ENCODE measurements around the gene DIMT1.

DIMT1 gene

GRCh38 chr5:62340979-62341378 is 62.7 kb downstream of the DIMT1 start:
- Histone ChIP-seq H3K9me3 (ENCODE audit: control insufficient read depth, insufficient read depth, low read length) (no peaks in the 10 kb centered on the region), H3K4me3 (ENCODE audit: low read length) (no peak overlapping the region)

GRCh38 chr5:62340392-62340791 is 63.3 kb downstream of the DIMT1 start:
- no CpG with 5 or more reads among the region's 1 CpG for WGBS (ENCODE audit: insufficient coverage, insufficient read length)
- Histone ChIP-seq H3K27me3 (ENCODE audit: control insufficient read depth, insufficient read depth, low read length) (no peaks in the 10 kb centered on the region), H3K4me1 (ENCODE audit: control insufficient read depth, insufficient read depth, low read length) (no peaks in the 10 kb centered on the region), H3K27ac (ENCODE audit: low read length) (no peak overlapping the region), H3K9me3 (ENCODE audit: control insufficient read depth, insufficient read depth, low read length) (no peaks in the 10 kb centered on the region), H3K4me3 (ENCODE audit: low read length) (no peak overlapping the region), H3K36me3 (ENCODE audit: control insufficient read depth, insufficient read depth, low read length) (no peaks in the 10 kb centered on the region)
- no peak for DNase-seq (ENCODE audit: low read depth, low spot score)

More at GRCh38 chr5:62340979-62341378, 62.7 kb downstream of the DIMT1 start:
- H3K36me3 ChIP-seq (ENCODE audit: control insufficient read depth, insufficient read depth, low read length): no peaks in the 10 kb centered on the region
- no peaks in the 10 kb centered on the region for H3K27me3 ChIP-seq (ENCODE audit: control insufficient read depth, insufficient read depth, low read length)
- H3K4me1 ChIP-seq (ENCODE audit: control insufficient read depth, insufficient read depth, low read length): no peaks in the 10 kb centered on the region
- no peak for DNase-seq (ENCODE audit: low read depth, low spot score)
- no peak overlapping the region for H3K27ac ChIP-seq (ENCODE audit: low read length)
- WGBS (ENCODE audit: insufficient coverage, insufficient read length): no CpG with 5 or more reads among the region's 2 CpGs

Data from iPS DF 6.9 (cell line).